Cardiac muscle cell (in vitro differentiated cells and primary cell): ENCODE measurements around the gene MSI1. TPM values are rescaled to one million over a fixed set of nuclear protein-coding genes. Genes with fewer than 3 reads are reported as not detected.

Experiments used
- DNase-seq, 2 donors: peaks; one replicate each; pipeline versions ENCODE4 v3.0.0 to v3.0.0-alpha.2; 2010 to 2017; ENCODE audit warnings: low read depth in 1 of 2, low spot score in 1 of 2
- H3K27ac ChIP-seq: fragments of 200-600 bp; sonication (generic); 2 replicates; pipeline ENCODE4 v1.5.1; 2016
- H3K27me3 ChIP-seq: fragments of 200-600 bp; sonication (generic); 2 replicates; pipeline ENCODE4 v1.6.0; 2016; ENCODE audit warnings: control low read depth
- H3K36me3 ChIP-seq: fragments of 200-600 bp; sonication (generic); 2 replicates; pipeline ENCODE4 v1.5.1; 2016; ENCODE audit warnings: control low read depth
- H3K4me1 ChIP-seq: fragments of 200-600 bp; sonication (generic); 2 replicates; pipeline ENCODE4 v1.8.1; 2017; ENCODE audit warnings: low read depth, mild to moderate bottlenecking, mixed run types
- H3K4me3 ChIP-seq: fragments of 200-600 bp; sonication (generic); 2 replicates; pipeline ENCODE4 v1.5.1; 2016; ENCODE audit warnings: mild to moderate bottlenecking
- H3K9me3 ChIP-seq: fragments of 200-600 bp; sonication (generic); 2 replicates; pipeline ENCODE4 v1.5.1; 2017; ENCODE audit warnings: low read depth, mild to moderate bottlenecking, control low read depth
- CTCF ChIP-seq: IDR thresholded peaks from 2 replicates; pipeline ENCODE4 v1.5.1; 2012; ENCODE audit warnings: low read depth, mild to moderate bottlenecking, low read length
- polyA plus RNA-seq: library from polyadenylated mRNA; unstranded; fragments of >200 nt; fragmentation: Nextera tagmentation; extraction: Ambion mirVana; gene quantifications from 2 replicates; pipeline ENCODE4 v1.2.1, GENCODE V29; 2016
- total RNA-seq: library from RNA; depleted of rRNA; stranded (reverse); fragments of >200 nt; gene quantifications from 2 replicates; pipeline ENCODE4 v1.2.3, GENCODE V29; 2016

The MSI1 gene
- total and polyA plus RNA-seq, 2 experiments from 2014 or later: 26.2 to 28.8 TPM

- Histone ChIP-seq H3K9me3 (no peaks in the 10 kb centered on the region), H3K27ac (peak overlapping the region; percentile 82), H3K36me3 (no peaks in the 10 kb centered on the region), H3K4me1 (peaks cover 14% of the 10 kb centered on the region), H3K4me3 (peak overlapping the region; percentile 100), H3K27me3 (no peaks in the 10 kb centered on the region)
- peak in 1 of 2 donors; percentile 62 for DNase-seq
- peak; percentile 49 for TF ChIP-seq CTCF
Measured at GRCh38 chr12:120367233-120367923, 1.6 kb downstream of the MSI1 start.

GRCh38 chr12:120366845-120367232, 2.1 kb downstream of the MSI1 start:
- H3K36me3 ChIP-seq: no peaks in the 10 kb centered on the region
- no peak for DNase-seq
- H3K27ac ChIP-seq: peak overlapping the region; percentile 82
- TF ChIP-seq CTCF: no peak
- no peaks in the 10 kb centered on the region for H3K9me3 ChIP-seq
- H3K4me3 ChIP-seq: no peak overlapping the region
- H3K4me1 ChIP-seq: peaks cover 19% of the 10 kb centered on the region
- H3K27me3 ChIP-seq: no peaks in the 10 kb centered on the region

GRCh38 chr12:120366341-120366705, 2.6 kb downstream of the MSI1 start:
- H3K4me1 ChIP-seq: peaks cover 20% of the 10 kb centered on the region
- no peaks in the 10 kb centered on the region for H3K9me3 ChIP-seq
- no peak for DNase-seq
- TF ChIP-seq CTCF: no peak
- H3K4me3 ChIP-seq: no peak overlapping the region
- H3K27ac ChIP-seq: no peak overlapping the region
- no peaks in the 10 kb centered on the region for H3K36me3 ChIP-seq
- no peaks in the 10 kb centered on the region for H3K27me3 ChIP-seq

- no peak for DNase-seq
- H3K4me1 ChIP-seq: peaks cover 23% of the 10 kb centered on the region
- no peaks in the 10 kb centered on the region for H3K36me3 ChIP-seq
- peak overlapping the region; percentile 5 for H3K27ac ChIP-seq
- H3K9me3 ChIP-seq: no peaks in the 10 kb centered on the region
- no peak for TF ChIP-seq CTCF
- no peak overlapping the region for H3K4me3 ChIP-seq
- no peaks in the 10 kb centered on the region for H3K27me3 ChIP-seq
Measured at GRCh38 chr12:120365675-120366340, 3.2 kb downstream of the MSI1 start.

GRCh38 chr12:120364487-120364886, 4.5 kb downstream of the MSI1 start:
- H3K27ac ChIP-seq: peak overlapping the region; percentile 97
- no peak for TF ChIP-seq CTCF
- H3K9me3 ChIP-seq: no peaks in the 10 kb centered on the region
- peaks cover 23% of the 10 kb centered on the region for H3K4me1 ChIP-seq
- H3K27me3 ChIP-seq: no peaks in the 10 kb centered on the region
- no peak for DNase-seq
- H3K4me3 ChIP-seq: no peak overlapping the region
- H3K36me3 ChIP-seq: no peaks in the 10 kb centered on the region
